NOMO-1 (cell line): ENCODE data around the gene ENKUR.

Experiments
- DNase-seq, 2 experiments: peaks; one replicate each; lab custom pipeline; 2025; ENCODE audit not compliant: unreplicated experiment in 2 of 2; lab: John Stamatoyannopoulos, UW

The ENKUR gene, protein sequence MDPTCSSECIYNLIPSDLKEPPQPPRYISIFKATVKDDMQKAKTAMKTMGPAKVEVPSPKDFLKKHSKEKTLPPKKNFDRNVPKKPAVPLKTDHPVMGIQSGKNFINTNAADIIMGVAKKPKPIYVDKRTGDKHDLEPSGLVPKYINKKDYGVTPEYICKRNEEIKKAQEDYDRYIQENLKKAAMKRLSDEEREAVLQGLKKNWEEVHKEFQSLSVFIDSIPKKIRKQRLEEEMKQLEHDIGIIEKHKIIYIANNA

DNA sequence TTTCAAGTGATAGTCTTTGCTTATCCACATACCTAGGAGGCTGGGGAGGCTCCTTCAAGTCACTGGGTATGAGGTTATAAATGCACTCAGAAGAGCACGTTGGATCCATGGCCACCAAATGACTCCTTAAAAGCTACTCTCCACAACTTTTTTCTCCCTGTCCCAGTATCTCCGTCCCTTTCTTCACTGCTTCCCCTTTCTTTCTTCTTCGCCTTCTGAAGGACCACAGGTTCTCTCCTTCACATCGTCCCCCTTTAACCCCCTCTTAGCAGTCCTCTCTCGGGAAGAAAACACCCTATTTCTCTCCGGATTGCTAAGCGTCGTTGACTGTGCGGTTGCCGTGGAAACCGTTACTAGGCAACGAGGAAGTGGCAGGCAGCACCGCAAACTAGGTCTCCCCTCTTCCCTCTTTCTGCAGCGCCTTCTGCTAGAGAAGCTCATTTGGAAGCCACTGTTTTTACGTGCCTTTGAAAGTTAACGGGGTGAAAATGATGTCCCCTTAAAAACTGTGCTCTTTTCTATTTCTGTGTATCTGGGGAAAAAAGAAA lies at the start of gene ENKUR:
TSS of gene ENKUR (minus strand) at position 331 of the 548 bp plus-strand sequence. CDS start at position 109, 222 bp downstream.
- DNase-seq, result peak; percentile 87 to 91

DNA sequence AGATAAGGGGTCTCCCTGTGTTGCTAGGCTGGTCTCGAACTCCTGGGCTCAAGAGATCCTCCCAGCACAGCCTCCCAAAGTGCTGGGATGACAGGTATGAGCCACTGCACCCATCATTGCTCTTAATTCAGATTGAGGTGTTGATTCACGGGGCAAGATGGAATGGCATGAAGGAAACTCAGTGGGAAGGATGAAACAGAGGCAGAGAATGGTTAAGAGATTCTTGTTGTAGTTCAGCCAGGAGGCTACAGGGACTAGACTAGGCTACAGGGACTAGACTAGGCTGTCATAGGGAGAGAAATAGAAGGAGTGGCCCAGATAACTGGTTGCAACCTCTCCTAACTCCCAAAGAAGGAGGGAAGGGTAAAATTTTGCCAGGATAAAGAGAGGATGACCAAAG lies 48.4 kb upstream of the ENKUR start:
- DNase-seq, result no peak

DNA sequence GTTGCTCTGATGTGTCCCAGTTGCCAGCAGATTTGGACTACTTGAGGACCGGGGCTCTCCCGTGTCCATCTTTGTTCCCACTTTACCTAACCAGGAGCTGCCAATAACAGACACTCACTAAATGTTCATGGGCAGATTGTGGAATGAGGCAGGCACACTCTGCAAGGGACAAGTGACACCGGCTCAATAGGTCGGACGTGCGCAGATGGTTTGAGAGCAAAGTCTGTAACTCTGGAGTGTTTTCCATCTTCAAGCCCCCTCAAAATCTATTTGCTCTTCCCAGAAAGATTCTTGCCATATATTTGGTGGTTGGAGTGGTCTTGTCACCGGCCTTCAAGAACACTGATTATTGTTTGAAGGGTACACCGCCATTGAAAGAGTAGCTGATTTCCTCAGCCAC lies 47.7 kb upstream of the ENKUR start:
- DNase-seq, result no peak

DNA sequence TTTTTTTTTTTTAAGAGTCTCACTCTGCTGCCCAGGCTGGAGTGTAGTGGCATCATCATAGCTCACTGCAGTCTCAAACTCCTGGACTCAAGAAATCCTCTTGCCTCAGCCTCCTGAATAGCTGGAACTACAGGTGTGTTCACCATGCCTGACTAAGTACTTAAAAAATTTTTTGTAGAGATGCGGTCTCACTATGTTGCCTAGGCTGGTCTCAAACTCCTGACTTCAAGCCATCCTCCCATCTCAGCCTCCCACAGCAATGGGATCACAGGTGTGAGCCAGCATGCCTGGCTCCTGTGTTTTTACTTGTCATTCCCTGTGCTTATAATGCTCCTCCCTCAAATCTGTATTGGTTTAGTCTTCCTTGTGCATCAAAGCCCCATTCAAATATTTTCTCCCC lies 47.2 kb upstream of the ENKUR start:
- DNase-seq, result no peak

DNA sequence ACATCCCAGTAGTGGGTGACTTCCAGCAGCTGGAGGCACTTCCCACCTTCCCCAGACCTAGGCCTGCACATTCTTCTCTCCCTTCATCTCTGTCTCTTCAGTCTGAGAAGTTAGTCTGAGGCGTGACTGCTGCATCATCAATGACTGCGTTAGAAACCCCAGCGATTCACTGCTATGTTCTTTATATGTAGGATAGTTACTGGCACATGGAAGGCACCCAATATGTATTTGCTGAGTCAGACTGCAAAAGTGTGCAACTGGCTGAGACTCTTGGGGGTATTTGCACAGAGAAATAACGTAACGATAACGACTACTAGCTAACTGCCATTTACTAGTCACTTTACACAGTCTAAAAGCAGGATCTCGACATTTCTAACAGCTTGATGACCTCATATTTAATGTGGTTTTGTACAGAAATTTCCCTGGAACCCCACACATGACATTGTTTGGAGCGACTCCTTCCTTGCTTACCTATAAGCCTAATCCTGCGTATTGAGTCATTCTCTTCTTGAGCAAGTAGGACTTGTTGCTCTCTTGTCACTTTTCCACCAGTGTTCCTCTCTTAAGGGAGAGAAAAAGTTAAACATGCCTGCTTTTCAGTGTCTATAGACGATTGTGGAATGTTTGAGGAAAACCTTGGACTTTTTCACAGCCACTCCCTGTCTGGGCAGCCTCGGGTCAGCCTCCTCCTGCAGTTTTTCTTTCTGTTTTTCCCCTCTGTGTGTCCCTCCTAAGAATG lies 45.9 kb upstream of the ENKUR start:
- no peak for DNase-seq

DNA sequence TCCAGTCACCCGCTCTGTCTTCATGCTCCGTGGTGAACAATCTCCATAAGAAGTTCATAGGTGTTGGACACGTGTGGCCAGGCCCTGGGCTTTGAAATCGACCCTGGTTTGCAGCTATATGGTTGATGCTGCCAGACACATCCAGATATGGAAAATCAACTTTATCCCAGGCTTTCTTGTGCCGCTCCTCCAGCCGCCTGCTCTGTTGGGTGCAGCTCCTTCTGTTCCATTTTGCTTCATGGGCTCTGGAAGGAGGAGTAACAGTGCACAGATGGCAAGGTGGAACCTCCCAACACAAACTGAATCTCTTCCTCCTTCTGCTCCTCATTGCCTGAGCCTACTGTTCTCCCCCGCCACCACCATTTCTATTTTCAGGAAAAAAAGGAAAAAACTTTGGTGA lies 45.2 kb upstream of the ENKUR start:
- DNase-seq, result no peak

DNA sequence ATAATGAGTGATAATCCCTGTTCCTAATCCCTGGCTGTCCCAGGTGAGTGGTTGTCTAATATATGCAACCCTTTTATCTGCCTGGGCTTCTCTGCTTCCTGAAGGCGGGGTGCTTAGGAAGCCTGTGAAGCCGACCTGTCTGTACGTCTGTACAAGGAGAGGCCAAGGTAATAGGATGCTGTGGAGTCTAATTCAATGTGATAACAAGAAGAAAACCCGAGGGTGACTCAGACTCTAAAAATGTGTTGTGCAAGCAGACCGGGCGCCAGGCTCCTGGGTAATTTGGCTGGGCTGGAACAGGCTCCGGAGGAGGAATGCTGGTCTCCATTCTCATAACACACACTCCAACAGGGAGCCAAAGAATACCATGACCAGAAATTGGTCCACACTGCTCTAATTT lies 44.0 kb upstream of the ENKUR start:
- DNase-seq, result no peak

DNA sequence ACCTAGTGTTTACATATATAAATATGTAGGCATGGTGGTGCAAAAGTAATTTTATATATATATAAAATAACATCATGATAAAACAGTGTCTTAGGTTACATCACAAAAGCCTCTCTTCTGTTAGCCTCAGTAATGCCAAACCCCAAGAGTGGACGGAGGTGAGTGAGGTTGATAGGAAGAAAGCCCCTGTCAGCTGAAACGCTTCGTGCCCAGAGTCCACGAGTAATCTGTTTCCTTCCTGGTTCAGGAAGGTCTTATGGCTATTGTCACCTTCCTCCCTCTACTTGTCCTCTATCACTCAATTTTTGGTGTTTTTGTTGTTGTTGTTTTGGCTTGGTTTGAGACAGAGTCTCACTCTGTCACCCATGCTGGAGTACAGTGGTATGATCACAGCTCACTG lies 41.9 kb upstream of the ENKUR start:
- DNase-seq, result no peak

DNA sequence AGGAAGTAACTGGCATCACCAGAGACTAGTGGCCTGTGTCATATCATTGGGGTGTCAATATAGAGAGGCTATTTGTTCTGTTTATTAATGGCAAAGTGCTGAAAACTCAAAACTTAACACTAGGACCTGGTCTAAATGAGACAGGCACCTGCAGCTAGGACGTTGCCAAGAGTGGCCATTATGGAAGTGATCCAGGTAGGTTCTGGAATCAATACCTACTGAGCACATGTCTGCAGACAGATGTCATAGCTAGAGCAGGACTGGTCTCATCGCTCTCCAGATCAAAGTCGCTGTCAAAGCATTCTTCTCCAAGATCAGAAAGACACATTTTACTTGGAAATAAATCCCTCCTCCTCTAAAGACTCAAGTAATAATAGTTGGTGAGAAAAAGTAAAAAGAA lies 40.8 kb upstream of the ENKUR start:
- DNase-seq, result no peak

DNA sequence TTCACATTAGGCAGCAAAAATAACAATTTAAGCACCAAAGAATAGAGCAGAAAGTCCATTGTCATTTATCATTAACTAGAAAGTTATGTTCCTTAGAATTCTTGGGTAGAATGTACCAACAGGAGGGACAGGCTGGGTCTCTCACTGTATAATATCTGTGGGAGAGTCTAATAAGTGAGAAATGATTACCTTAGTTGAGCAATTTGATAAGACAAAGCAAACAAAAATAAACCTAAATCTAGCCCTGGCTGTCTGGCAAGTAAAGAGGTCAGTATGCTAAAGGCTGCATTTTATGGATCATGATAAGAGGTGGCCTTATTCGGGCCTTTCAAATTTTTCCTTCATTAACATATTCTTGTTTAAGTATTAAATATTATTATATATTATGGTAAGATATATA lies 36.1 kb upstream of the ENKUR start:
- no peak for DNase-seq

DNA sequence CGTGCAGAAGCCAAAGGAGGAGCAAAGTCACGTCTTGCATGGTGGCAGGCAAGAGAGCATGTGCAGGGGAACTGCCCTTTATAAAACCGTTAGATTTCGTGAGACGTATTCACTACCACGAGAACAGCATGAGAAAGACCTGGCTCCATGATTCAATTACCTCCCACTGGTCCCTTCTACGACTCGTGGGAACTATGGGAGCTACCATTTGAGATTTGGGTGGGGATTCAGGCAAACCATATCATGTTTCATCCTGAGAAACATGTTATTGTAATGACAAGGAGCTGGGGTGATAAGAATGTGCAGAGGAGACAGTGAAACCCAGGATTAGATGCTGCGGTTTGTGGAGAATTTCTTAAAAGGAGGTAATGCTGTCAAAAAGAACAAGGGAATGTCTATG lies 34.4 kb upstream of the ENKUR start:
- DNase-seq, result no peak

DNA sequence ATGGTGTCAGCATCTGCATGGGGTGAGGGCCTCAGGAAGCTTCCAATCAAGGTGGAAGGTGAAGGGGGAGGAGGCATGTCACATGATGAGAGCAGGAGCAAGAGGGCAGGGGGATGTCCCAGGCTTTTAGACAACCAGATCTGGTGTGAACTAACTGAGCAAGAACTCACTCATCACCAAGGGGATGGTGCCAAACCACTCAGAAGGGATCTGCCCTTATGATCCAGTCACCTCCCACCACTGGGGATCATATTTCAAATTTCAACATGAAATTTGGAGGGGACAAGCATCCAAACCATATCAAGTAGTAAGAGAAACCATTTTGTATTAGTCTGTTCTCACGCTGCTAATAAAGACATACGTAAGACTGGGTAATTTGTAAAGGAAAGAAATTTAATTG lies 34.0 kb upstream of the ENKUR start:
- no peak for DNase-seq

DNA sequence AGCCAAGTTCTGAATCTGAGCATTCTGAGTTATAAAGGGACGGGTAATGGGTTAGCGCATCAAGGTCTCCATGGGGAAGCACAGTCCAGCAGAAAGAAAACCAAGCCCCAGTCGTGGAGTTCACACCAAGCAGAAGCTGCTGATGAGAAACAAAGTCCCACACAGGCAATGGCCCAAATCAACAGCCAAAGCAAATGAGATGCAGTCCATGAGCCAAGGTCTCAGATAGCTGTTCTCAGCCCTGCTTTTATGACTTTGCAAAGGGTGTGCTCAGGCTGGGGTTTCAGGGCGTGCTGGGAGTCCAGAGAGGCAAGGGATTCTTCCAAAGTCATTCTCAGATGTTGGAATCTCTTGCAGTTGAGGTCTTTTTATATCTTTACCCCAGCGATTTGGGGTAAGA lies 32.5 kb upstream of the ENKUR start:
- no peak for DNase-seq

DNA sequence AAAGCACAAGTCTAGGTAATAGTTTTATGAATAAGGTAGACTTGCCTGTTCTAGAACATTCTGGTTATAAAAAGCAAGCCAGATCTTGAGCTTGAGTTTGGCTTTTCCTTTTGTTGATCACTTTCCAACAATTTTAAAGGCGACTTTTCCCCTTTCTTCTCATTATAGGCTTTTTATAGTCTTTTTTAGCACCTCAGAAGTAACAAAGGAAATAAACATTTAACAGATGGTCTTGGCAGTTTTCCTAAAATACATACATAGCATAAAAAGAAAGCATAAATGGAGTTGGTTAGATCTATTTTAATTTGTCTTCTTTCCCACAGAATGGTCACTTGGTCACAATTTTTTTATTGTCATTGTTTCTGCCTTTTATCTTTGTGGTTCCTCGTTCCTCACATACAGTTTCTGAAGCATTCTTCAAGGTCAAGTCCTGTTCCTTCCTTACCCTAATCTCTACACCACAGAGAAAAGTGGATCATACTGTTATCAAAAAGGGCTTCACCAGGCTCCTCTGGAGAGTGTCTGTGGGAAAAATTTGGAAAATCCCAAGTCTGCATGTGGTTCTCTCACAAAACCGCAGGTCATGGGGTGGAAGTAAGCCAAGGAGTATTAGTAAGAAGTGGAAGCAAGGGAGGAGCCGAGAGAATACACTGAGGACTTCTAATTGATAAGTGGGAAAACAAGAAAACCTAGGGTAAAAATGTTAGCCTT lies 31.8 kb upstream of the ENKUR start:
- no peak for DNase-seq

DNA sequence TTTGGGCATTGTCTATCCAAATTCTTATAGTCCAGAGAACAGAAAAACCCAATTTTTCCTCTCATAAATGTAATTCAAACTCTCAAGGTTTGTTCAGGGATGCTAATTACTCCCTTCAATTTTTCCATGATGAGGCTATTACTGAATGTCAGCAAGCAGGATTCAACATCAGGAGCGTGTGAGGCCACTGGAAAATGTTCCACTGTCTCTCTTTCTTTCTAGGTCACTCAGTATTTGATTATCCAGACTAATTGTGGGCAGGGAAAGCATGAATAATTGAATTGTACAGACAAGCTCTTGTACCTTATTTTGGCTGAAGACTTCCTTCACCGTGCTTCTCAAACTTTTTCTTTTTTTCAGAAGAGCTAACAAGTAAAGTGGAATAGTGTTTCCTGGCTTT lies 31.1 kb upstream of the ENKUR start:
- no peak for DNase-seq

DNA sequence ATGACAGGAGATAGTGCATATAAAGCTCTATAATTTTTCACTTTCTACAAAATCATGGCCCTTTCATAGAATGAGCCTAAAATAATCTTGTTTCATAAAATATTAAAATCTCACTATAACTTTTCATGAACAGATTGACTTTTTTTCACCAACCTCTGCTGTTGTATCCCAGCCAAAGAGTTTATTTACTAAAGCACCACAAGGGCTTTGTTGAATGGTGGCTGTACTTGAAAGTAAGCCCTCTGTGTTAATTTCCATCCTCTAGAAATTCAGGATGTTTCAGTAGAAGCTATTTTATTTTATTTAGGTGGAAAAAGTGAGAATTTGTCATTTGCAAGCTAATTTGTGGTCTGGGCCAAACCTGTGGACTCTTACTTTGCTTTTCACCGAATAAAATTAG lies 30.7 kb upstream of the ENKUR start:
- no peak for DNase-seq

DNA sequence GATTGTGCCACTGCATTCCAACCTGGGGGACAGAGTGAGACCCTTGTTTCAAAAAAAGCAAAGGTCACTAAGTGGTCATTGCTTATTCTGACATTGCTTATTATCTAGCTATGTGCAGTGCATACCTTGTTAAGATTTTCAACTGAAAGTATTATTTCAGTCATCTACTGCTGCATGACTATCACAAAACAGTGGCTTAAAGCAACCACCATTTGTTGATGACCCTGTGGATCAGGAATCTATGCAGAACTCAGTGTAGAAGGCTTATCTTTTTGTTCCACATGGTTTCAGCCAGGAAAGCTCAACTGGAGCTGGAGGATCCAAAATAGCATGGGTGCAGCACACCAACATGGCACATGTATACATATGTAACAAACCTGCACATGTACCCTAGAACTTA lies 23.6 kb upstream of the ENKUR start:
- DNase-seq, result no peak

DNA sequence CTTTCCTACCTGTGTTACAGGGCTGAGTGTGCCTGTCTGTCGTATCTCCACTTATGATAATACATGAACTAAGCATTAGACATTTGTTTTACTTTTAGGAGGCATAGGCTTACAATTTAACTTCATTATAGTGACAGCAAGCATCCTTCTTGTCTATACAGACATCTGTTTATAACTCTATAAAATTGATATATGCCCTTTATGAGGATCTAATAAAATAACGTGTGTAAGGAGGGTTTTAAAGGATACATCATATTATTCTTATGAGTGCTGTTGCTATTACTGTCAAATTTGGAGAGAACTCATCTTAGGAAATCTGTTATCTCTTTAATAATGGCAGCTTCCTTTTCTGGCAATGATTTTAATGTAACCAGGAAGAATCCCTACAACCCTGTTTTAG lies 22.4 kb upstream of the ENKUR start:
- no peak for DNase-seq

DNA sequence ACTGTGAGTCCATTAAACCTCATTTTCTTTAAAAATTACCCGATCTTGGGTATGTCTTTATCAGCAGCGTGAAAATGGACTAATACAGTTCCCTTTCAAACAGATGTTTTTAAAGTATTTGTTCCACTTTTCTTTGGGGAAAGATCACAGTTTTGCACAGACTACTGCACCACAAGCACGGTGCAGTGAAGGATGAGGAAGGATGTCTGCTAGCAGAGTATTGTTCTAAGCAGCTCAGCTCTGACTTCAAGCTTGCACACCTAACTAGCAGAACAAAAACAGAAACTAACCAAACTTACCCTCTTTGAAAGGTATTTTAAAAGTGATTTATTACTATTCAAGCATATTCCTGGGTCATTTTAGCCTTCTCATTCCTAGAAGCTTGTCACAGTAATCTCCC lies 20.4 kb upstream of the ENKUR start:
- no peak for DNase-seq

DNA sequence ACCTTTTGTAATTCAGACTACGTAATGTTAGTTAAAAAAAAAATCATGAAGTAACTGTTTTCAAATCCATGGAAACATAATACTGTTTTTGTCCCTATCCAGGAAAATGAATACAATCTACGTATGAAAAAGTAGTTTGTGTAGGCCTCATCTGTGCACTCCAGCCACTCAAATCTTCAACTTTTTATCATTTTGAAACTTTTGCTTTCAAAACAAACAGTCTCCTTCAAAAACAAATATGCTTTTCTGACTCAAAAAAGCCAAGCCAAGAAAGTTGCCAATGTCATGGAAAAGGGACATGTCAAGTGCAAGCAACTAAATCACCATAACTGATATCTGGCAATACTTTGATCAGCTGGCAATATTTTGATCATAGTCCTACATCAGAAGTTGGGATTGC lies 13.6 kb upstream of the ENKUR start:
- no peak for DNase-seq

DNA sequence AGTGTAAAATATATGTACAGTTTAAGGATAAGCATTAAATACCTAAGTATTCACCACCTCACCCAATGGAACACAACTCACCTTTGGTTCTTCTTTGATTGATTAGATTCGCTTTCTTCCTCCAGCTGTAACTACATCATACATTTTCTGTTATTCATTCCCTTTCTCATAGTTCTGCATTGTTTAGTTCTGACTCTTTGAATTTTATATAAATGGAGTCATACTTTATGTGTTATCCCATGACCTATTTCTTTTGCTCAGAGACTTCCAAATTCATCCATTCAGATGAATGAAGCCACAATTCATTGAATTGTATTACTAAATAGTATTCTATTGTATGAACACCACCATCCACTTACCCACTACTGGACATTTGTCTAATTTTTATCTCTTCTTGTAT lies 12.8 kb upstream of the ENKUR start:
- no peak for DNase-seq

DNA sequence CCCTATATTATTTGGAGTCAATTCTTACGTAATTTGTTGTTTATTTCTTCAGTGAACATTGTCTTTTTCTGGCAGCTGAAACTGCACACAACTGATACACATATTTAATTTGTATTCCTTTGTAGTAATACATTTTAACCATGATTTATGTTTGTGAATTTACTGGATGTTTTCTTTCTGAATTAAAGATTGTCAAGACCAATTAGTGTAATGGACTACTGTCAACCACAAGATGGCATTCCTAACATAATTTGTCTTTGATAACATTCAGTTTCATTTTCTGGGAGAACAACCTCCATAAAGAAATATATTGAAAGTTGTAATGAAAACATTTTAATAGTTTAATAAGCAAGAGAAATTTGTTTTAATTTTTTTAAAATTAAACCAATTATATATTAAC lies 10.5 kb upstream of the ENKUR start:
- DNase-seq, result no peak
